Bronchial epithelial cell (primary cell): ENCODE results near the gene RALGPS1. TPM values are rescaled to one million over a fixed set of nuclear protein-coding genes. Genes with fewer than 3 reads are reported as not detected.

Experiments used
- DNase-seq: peaks from one replicate; pipeline ENCODE4 v3.0.0-alpha.2; 2010; ENCODE audit warnings: low read depth
- FAIRE-seq: peaks from 2 replicates; lab custom pipeline; 2011; peaks lifted over from hg19 to GRCh38; lab: Jason Lieb, UNC
- H3K27me3 ChIP-seq: 2 replicates; pipeline ENCODE4 v1.5.1; 2011; ENCODE audit warnings: low read length; ENCODE audit not compliant: control insufficient read depth, insufficient read depth
- H3K36me3 ChIP-seq: 2 replicates; pipeline ENCODE4 v1.5.1; 2011; ENCODE audit warnings: low read length; ENCODE audit not compliant: control insufficient read depth, insufficient read depth
- H3K4me3 ChIP-seq: 2 replicates; pipeline ENCODE4 v1.5.1; 2011; ENCODE audit warnings: mild to moderate bottlenecking, low read depth, low read length, control low read depth
- CTCF ChIP-seq: IDR thresholded peaks from 2 replicates; pipeline ENCODE4 v1.5.1; 2011; ENCODE audit warnings: mild to moderate bottlenecking, moderate library complexity, low read length, control low read depth, inconsistent platforms; ENCODE audit not compliant: insufficient read depth, severe bottlenecking
- total RNA-seq: library from RNA; depleted of rRNA; stranded (reverse); fragments of >200 nt; gene quantifications from 2 replicates; pipeline ENCODE4 v1.2.1, GENCODE V29; 2014

The RALGPS1 gene
- total RNA-seq, 1 donor from 2014 or later = 3.2 TPM

GRCh38 chr9:126932871-126933321 lies 18.3 kb downstream of the RALGPS1 start:
- no peaks in the 10 kb centered on the region for H3K36me3 ChIP-seq
- H3K4me3 ChIP-seq = no peak overlapping the region
- FAIRE-seq (no peak), DNase-seq (no peak)
- TF ChIP-seq CTCF = no peak
- no peaks in the 10 kb centered on the region for H3K27me3 ChIP-seq

- TF ChIP-seq CTCF = no peak
- no peak for DNase-seq
- FAIRE-seq = no peak
- Histone ChIP-seq H3K36me3 (no peaks in the 10 kb centered on the region), H3K4me3 (no peak overlapping the region), H3K27me3 (no peaks in the 10 kb centered on the region)
Measured at GRCh38 chr9:126933334-126933980, 18.9 kb downstream of the RALGPS1 start.

GRCh38 chr9:126934441-126934840 lies 19.9 kb downstream of the RALGPS1 start:
- Histone ChIP-seq H3K36me3 (no peaks in the 10 kb centered on the region), H3K27me3 (no peaks in the 10 kb centered on the region), H3K4me3 (no peak overlapping the region)
- TF ChIP-seq CTCF = no peak
- FAIRE-seq (no peak), DNase-seq (no peak)

- FAIRE-seq (no peak), DNase-seq (no peak)
- H3K4me3 ChIP-seq = no peak overlapping the region
- TF ChIP-seq CTCF = no peak
- no peaks in the 10 kb centered on the region for H3K27me3 ChIP-seq
- H3K36me3 ChIP-seq = no peaks in the 10 kb centered on the region
Measured at GRCh38 chr9:126935630-126936029, 21.0 kb downstream of the RALGPS1 start.

- no peak overlapping the region for H3K4me3 ChIP-seq
- no peaks in the 10 kb centered on the region for H3K36me3 ChIP-seq
- no peak for DNase-seq
- FAIRE-seq = no peak
- no peak for TF ChIP-seq CTCF
- H3K27me3 ChIP-seq = no peaks in the 10 kb centered on the region
Measured at GRCh38 chr9:126937444-126937843, 22.9 kb downstream of the RALGPS1 start.

GRCh38 chr9:126938327-126938726 lies 23.7 kb downstream of the RALGPS1 start:
- FAIRE-seq (no peak), DNase-seq (no peak)
- H3K27me3 ChIP-seq = no peaks in the 10 kb centered on the region

More at GRCh38 chr9:126938327-126938726, 23.7 kb downstream of the RALGPS1 start:
- H3K4me3 ChIP-seq = no peak overlapping the region
- TF ChIP-seq CTCF = no peak
- H3K36me3 ChIP-seq = no peaks in the 10 kb centered on the region
